ENCODE data around the gene DNER.
"Not testable (repeated sequence)": the region's sequence is repeated elsewhere in the genome, so short reads cannot be mapped to it uniquely, and the experiment has no call there.

DNER gene

DNA sequence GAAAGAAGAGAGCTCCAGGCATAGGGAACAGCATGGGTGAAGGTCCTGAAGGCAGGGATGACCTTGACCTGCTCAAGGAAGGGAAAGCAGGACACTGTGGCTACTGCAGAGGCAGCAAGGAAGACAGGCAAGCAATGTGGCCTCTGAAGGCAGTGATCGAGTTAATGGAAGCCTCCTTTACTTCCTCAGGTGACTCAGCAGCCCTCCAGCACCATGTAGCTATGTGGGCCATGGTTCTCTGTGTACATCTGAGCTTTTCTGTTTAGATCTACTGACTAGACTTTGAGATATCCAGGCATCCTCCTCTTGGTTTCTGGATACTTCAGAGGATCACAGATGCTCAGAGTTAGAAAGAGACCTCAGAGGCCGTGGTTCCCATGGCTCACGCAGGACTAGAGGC, 336.0 kb downstream of the DNER start:
- no peak for DNase-seq

DNA sequence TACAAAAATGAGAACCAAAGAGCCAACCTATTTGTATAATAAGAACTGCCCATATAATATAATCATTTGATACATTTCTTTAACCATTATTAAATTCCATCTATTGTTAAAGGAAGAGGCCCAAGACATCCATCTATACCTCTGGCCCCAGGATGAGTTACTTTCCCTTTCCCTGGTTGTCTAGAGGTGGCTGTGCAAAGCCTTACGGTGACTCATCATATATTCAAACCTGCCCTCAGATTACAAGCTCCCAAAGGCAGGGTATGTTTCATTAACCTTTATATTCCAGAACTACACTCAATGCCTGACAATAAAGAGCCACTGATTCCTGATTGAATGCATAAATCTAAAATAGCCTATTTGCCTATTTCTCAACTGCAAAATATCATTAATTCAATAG, 337.5 kb downstream of the DNER start:
- no peak for DNase-seq

DNA sequence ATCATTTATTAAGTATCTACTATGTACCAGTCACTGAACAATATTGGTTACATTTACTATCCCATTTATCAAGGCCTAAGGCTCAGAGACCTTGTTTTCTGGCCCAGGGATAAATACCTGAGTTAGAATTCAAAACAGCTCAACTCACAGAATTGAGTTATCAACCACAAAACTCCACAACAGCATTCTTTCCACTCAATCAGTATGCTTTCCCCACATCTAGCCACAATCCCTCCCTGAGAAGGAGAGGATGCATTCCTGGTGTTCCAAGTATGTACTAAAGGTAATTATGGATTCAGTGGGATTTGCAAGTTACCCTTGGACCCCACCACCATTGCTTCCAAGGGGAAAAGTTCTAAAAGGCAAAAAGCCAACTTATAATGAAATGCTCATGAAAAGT, 339.1 kb downstream of the DNER start:
- DNase-seq: no peak

DNA sequence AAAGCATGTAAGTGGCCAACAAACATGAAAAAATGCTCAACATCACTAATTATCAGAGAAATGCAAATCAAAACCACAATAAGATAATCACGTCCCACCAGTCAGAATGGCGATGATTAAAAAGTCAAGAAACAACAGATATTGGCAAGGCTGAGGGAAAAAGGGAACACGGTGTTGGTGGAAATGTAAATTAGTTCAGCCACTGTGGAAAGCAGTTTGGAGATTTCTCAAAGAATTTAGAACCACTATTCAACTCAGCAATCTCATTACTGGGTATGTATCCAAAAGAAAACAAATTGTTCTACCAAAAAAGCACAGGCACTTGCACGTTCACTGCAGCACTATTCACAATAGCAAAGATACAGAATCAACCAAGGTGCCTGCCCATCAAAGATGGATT, 341.0 kb downstream of the DNER start:
- not testable (repeated sequence) for DNase-seq

DNA sequence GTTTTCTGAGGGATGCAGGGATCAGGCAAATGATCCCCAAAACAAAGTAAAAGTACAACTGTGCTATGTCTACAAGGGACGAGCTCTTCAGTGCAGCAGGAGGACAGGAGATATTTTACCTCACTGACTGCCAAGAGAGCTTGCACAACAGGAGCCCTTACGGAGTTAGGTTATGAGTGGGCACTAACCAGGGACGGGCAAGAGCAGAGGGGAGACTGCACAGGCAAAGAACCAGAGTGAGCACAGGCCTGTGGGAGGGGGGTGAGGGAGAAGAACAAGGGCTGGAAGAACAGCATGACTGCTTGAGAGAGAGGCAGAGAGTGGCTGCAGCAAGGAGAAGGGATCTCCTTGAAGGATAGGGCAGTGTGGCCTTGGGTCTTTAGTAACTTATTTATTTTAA, 342.1 kb downstream of the DNER start:
- no peak for DNase-seq

DNA sequence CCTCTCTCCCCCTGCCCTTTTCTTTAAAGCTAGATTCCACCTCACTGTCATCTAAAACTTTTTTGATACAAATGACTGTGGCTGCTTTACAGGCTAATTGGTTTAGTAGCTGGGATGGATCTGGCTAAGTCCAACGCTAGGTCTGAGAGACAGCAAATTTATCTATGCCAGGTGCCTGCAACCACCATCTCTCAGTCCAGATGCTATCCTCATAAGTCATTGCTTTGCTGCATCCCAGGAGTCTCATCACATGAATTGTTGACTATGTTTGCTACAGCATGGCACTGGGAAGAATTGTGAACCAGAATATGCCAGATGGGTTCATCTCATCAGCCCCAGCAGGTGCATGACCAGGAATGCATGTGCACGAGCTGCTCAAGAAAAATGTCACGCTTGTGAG, 343.3 kb downstream of the DNER start:
- no peak for DNase-seq

DNA sequence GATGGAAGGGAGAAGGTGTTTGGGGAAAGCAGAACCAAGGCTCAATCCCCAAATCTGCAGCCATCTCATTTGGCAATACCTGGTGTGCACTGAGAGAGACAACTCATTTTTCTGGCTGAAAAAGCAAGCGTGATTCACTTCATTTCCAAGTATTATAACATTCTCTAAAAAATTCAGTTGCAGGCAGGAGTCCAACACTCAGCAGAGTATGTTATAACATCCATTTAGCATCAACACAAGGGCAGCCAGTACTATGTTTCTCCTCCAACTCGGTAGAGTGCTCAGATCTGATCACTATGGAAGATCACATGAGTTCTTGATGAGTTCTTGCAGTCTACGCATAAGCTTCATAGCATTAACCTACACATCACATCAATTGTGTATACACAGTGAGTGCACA, 343.8 kb downstream of the DNER start:
- no peak for DNase-seq

DNA sequence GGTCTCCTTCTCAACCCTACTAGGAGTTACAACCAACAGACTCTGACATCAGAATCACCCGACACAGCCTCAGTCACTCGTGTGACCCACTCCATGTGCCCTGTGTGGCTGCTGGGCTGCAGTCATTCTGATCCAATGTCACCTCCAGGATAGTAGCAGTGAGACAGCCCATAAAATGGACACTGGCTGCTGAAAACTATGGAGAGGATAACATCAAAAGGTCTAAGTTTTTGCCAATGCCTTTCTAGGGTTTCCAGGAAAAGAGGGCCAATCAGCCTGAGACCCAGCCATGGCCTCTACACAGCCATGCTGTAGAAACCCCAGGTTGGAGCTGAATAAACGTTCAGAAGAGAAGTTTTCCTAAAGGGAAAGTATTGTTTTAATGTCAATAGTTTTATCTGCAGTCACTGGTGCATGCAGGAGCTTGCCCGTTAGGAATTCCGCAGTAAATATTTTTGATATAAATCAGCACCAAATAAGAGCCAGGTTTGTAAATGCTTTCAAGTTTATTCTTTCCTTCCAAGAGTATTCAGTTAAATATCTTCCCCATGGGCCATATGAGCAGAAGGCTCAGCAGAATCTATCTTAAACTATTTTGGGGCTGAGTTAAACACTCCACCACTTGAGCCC, 351.1 kb downstream of the DNER start:
- no peak for DNase-seq

DNA sequence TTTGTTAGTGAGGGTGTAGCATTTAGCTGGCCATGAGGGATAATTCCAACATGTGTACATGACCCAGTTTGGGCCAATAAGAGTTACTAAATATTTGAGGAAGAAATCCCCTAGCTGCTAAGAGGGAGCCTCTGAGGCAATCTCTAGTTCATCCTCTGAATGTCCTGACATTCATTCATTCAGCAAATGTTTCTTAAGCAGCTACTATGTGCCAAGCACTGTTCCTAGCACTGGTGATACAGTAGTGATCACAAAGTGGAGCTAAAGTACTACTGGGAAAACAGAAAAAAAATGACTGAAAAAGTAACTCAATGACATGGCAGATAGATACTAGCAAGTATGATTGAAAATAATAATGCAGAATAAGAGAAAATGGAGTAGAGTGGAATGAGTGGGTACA, 363.5 kb downstream of the DNER start:
- no peak for DNase-seq

DNA sequence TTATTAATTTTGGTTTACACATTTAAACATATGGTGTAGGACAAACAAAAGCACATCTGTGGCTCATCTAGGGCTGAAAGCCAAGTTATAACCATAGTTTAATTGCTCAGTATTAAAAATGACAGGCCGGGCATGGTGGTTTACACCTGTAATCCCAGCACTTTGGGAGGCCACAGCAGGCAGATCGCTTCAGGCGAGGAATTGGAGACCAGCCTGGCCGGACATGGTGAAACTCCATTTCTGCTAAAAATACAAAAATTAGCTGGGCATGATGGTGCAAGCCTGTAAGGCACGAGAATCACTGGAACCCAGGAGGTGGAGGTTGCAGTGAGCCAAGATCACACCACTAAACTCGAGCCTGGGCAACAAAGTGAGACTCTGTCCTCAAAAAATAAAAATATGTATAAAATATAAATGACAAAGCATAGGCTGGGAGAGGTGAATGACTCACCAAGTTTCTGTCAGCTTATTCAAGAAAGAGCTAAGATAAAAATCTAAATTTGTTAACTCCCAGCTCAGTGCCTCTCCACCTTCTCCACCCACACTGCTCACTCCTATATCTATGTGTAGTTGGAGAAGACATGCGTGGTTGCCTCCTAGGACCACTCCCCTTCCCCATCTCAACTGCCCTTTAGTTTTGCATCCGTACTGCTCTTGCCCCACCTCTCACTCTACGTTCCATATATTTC, 364.1 kb downstream of the DNER start:
- no peak for DNase-seq

DNA sequence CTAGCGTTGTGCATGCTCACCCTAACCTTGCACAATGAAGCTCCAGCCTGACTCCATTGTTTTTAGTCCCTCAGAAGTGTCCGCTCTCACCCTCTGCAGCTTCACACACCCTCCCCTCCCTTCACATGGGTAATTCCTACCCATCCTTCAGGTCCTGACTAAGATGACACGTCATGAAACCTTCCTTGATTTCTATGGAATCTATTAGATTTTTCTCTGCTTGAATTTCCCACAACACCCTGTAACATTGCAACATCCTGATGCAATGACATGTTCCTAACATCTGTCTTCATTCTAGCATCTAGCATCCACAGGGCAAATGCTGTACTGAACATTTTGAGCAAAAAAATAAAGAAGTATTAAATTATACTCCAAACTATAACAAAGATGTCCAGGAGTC, 366.2 kb downstream of the DNER start:
- DNase-seq: no peak

DNA sequence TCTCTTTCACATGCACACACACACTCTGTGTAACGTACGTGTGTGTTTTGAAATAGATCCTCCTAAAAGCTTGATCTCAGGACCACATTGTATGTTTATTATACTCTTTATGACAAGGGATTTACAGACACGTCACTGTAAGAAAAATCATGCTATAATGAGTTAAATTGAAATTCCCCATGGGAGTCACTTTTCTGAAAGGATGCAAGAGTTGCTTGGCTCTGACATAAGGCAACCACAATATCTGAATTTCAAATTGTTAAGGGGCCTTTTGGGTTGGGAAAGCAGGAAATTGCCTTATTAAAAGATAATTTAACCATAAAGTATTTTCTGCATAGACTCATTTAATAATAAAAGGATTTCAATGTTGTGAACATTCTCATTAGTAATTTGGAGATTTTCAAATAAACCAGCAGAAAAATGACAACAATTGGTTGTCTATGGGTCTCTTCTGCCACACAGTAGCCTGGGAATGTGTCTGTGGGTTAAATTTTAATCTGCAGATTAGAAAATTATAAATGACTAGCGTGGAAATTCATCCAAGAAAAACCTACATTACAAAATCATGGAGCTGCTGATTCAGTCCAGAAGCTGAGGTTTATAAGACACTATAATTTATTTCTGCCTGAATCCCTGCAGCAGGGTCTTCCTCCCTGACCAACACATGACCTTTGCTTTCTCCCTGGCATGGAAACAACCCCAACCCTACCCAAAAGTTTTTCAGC, 367.4 kb downstream of the DNER start:
- no peak for DNase-seq

DNA sequence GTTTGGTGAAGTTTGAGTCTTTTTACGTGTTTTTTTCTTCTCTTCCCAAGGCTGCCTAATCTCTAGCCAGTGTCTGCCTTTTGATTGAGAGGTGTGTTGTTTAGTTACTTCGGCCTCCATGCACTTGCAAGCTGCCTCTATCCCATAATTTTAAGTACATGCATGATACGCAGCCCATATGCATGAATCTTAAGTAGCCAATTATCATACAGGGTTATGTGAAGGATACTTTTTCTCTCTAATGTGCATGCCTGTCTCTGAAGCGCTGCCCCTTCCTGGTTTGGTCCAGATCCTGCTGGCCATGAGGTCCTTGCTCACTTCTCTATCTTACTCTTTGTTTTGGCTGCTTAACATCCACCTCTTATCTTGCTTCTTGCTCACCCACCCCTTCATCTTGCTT, 369.4 kb downstream of the DNER start:
- no peak for DNase-seq

DNA sequence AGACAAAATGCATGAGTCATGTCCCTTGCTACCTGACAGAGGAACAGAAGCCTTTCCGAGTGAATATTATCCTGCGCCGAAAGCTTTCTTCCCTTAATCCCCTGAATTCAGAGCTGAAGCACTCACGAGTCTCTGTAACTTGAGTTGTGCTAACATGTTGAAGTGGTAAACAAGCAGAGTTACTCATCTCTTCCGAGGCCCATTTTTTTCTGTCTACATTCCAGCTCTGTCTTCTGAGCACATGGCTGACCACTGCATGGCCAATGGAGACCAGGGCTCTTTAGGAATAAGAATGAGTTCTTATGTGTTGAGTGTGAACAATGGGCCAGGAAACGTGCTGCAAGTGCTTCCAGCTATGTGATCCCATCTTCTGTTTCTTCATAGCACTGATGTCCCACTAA, 370.2 kb downstream of the DNER start:
- DNase-seq: peak; percentile 52

DNA sequence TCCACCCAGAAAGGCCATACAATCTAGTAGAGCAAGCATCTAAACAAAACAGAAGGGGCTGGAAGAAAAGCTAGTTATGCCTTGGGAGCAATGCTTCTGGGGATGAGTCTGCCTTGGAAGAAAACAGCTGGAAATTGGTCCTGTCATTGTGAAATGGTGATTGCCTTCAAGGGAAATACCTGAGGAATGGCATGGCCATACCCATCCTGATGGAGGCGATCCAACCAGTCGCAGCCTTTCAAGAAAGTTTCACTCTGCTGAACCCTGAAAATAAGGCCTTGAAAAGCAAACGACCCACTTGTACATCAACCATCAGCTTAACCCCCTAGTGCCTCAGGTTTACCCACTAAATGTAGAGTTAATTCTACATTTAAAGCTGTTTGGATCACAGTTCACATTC, 370.7 kb downstream of the DNER start:
- no peak for DNase-seq

DNA sequence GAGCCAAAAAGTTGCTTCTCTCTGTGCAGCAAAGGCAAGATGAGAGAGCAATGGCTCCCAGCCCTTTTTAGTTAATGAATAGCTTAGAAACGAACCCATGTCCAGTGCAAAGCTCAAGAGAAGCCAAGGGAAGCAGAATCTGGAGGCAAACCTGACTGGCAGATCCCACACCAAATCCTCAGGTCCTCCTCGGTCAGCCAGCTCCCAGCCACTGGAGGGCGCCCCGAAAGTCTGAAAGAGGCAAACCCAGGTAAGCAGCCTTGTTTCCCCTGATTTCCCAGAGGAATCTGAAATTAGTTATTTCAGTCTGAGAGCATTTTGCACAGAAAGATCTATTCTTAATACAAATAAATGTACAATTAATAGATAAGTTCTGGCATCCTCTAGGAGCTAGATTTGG, 372.0 kb downstream of the DNER start:
- DNase-seq: no peak

DNA sequence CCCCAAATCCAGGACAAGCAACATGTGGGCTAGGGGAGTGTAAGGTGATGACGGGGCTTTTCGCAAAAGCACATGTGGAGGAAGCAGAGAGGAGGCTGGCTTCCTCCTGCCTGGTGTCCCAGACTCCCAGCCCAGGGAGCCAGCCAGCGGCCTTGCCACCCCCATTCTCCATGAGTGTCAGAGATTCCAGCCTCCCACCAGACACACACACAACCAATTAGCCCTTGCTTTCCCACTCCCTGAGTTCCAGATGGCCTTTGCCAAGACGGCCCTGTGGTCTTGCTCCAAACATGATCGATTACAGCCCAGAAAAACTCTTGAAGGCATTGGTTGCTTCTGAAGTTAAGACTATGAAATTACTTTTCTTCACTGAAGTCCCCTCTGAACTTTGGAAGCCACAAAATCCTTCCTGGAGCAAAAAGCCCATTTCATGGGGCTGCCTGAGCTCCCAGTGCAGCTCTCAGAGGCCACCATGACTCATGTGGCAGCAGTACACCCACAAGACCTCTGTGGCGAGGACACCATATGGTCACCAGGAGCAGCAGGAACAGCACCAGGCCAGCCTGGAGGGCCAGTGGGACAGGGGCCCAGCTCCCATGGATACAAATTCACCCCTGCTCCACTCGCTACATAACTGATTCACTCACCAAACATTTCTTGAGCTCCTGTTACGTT, 374.1 kb downstream of the DNER start:
- no peak for DNase-seq

DNA sequence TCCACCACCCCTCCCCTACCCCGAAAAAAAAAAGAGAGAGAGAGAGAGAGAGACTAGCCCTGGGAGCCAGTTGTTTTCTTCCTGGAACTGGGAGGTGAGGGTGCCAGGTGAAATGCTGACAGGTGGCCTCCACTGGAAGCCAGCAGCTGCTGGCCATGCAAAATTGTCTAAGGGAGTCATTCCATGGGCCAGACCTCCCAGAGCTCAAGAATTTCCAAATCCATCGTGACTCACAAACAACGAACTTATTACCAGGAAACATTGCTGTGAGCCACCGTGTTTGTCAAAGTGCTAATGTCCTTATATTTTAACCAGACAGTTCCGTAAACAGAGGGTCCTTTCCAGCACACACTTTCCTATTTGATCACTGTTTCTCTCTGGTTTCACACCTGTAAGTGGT, 374.7 kb downstream of the DNER start:
- no peak for DNase-seq

DNA sequence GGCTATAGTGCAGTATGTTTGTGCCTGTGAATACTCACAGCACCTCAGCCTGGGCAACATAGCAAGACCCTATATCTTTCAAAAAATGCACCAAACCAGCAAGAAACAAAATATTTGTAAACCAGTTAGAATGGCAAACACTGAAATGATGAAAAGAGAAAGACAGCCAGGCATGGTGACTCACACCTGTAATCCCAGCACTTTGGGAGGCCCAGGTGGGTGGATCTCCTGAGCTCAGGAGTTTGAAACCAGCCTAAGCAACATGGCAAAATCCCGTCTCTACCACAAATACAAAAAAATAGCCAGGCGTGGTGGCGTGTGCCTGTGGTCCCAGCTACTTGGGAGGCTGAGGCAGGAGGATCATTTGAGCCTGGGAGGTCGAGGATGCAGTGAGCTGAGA, 375.2 kb downstream of the DNER start:
- not testable (repeated sequence) for DNase-seq

DNA sequence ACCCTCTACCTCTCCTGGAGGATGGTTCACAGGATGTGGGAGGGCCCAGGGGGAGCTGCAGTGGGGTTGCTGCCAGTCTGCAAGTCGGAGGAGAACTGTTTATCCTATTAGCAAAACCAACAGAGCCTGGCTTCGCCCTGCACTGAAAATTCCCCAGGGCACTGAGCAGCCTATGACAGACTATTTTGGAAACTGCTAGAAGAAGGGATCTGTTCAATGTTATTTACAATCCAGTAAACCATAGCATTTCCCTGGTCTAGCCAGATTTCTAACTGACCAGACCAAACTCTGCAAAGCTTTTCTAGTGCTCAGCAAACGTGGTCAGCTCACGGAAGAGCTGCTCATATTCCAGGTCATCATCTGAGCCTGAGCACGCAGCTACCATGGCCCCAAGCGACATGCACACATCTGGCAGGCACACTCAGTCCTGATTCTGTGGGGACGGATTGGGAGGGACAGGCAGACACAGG, 378.4 kb downstream of the DNER start:
- DNase-seq: no peak

DNA sequence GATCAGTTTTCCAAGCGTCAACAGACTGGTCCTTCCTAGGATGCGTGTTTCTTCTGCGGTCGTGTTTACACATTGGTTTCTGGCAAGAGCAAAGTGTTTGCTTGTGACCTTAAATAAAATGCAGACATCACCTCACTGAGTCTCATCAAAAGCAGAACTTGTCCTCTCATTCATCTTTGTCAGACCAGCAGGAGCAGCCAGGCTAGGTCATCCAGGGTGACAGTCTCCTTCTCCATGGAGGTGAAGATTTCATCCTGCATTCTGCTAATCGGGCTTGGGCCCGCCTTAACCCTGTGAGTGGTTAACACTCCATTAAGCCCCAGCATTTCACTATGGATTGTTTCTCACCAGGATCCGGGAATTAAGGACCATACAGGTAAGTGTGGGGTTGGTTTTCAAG, 379.0 kb downstream of the DNER start:
- no peak for DNase-seq

DNA sequence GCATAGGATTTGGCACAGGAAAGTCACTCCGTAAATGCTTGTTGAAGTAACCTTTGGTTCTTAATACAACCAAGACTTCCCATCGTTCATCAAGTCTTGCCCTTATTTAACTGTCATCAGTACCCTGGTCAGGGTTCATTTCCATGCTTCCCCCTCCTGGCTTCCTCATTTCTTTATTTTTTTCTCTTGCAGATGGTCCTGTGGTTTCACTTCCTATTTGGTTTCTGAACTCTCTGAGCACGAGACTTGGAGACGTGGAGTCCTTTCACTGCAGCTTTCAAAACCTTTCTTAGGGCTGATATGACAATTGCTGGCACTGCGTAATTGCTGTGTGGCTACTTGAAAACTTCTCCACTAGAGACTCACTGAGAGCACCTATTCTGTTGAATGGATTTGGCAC, 383.4 kb downstream of the DNER start:
- no peak for DNase-seq

DNA sequence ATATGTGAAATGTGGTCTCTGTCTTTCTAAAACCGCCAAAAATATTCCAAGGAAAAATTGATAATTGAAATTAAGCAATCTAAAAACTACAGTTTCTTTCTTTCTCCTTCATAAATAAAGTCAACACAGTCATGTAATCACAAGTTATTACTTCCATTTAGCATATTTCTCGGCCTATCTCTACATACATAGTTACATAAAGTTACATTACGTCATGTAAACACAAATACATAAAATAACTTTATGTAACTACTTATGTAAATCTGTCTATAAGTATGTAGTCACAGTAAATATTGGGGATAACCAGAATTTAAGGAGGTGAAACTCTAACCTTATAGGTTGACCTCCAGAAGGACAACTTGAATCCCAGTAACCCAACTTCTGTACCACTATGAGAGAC, 394.8 kb downstream of the DNER start:
- DNase-seq: no peak

DNA sequence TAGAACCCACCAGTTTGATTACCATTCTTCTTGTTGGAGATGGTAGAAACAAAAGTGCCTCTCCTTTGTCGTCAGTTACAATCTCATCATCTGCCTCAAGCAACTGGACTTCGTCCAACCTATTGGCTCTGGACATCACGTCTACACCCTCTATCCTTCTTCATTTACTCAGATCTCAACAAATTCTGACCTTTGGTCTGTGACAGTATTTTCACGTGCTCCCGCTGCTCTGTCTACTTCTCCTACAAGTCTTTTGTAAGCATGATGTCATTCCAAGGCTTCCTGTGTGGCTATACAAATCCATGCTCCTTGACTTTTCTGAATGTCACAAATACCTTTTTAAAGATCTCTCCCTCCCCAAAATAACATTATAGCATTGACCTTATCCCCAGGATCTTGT, 400.2 kb downstream of the DNER start:
- no peak for DNase-seq
